ENCODE measurements around the gene GNPTAB. TPM values are rescaled to one million over a fixed set of nuclear protein-coding genes. Genes with fewer than 3 reads are reported as not detected.
A peak's percentile ranks its signal among the peaks of the same experiment; 100 is the strongest.

The GNPTAB gene
- total RNA-seq, 2 experiments from 2014 or later = 38.9 to 66.5 TPM

DNA sequence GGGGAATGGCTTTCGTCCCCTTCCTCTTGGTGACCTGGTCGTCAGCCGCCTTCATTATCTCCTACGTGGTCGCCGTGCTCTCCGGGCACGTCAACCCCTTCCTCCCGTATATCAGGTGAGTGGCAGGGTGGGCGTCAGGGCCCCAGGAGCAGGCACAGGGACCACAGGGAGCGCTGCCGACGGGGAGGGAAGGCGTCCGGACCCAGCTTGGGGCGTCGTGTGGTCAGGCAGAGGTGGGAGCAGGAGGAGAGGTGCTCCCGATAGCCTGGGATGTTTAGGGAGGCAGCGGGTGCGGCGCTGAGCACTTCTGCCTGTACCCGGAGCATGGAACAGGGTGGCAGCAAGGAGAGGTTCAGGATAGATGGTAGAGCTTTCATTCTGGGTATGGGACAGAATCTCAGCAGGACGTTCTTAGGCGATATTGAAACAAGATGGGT lies 47.1 kb upstream of the GNPTAB start:
- BruUV-seq (replicated peaks) = no TSS peak
- Histone ChIP-seq H2AFZ (ENCODE audit: low read length) (peak overlapping the region; percentile 71), H3K4me1 (ENCODE audit: insufficient read depth, low read length, poor library complexity, severe bottlenecking) (peaks cover 14% of the 10 kb centered on the region), H3K9me3 (ENCODE audit: low read length) (no peaks in the 10 kb centered on the region), H3K79me2 (ENCODE audit: insufficient read depth, low read depth, low read length) (no peaks in the 10 kb centered on the region), H4K20me1 (ENCODE audit: insufficient read depth, low read length) (no peaks in the 10 kb centered on the region), H3K4me3 (ENCODE audit: low read depth, low read length, poor library complexity, severe bottlenecking) (peak overlapping the region; percentile 69), H3K36me3 (ENCODE audit: insufficient read depth, low read length) (no peaks in the 10 kb centered on the region), H3K4me2 (ENCODE audit: low read length) (peak overlapping the region; percentile 71), H3K9me2 (ENCODE audit: insufficient read depth, low read length) (no peaks in the 10 kb centered on the region), H3K27ac (ENCODE audit: low read depth, low read length, poor library complexity, severe bottlenecking) (no peak overlapping the region)
- ChIA-PET POLR2A (no interaction called here), CTCF (ENCODE audit: unreplicated experiment) (no interaction called here)
- intact Hi-C loops (cut with micrococcal nuclease; ENCODE audit: unreplicated experiment) = no loop called here
- TF ChIP-seq, protein P1, sequence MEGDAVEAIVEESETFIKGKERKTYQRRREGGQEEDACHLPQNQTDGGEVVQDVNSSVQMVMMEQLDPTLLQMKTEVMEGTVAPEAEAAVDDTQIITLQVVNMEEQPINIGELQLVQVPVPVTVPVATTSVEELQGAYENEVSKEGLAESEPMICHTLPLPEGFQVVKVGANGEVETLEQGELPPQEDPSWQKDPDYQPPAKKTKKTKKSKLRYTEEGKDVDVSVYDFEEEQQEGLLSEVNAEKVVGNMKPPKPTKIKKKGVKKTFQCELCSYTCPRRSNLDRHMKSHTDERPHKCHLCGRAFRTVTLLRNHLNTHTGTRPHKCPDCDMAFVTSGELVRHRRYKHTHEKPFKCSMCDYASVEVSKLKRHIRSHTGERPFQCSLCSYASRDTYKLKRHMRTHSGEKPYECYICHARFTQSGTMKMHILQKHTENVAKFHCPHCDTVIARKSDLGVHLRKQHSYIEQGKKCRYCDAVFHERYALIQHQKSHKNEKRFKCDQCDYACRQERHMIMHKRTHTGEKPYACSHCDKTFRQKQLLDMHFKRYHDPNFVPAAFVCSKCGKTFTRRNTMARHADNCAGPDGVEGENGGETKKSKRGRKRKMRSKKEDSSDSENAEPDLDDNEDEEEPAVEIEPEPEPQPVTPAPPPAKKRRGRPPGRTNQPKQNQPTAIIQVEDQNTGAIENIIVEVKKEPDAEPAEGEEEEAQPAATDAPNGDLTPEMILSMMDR (conservative IDR thresholded peaks at IDR 0.05; ENCODE audit: low read length) = no peak
- TF ChIP-seq EZH2phosphoT487 (IDR thresholded peaks at IDR 0.05; ENCODE audit: borderline replicate concordance, low read depth, low read length) = no peak
- no peak for DNase-seq (ENCODE audit: low spot score)

DNA sequence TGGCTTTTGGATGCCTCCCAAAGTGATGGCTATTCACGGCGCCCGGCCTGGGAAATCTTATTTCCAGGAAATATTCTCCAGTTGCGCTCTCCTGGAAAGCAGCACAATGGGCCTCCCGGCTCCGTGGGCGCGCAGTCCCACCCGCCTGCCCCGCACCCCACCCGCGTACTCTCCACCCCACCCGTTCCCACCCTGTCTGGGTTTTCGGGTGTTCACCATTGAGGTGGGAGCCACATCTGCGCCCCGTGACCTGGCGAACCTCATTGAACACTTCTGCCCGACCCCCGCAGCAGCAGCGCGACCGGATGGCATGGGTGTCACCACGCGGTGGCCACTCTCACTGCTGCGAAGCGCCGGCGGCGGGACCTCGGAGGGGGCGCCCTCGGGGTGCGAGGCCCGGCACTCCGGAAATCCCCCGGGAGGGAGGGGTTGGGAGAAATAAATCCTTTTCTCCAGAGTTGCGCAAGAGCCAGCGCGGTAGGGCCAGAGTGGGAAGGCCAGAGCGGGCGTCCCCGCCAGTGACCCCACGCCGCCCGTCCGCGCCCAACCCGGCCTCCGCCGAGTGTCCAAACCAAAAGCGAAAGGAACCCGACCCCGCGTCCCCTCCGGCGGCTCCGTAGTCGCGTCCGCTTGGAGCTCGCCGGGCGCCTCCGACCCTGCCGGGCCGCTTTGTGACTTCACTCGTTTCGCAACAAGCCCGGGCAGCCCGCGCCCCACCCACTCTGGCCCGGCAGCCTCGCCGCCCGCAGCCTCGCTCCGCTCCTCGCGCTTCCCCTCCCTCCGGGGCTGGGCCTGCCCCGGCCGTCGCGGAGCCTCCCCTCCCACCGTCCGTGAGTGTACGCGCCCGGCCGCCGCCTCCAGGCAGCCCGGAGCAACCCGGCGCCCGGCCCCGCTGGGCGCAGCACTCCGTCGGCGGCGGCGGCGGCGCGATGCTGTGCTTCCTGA lies 46.4 kb upstream of the GNPTAB start, which contains the start of gene DRAM1:
DRAM1 (plus strand) TSS at position 720 of the 945 bp plus-strand sequence; CDS start at position 930, 210 bp downstream.
- peak within 1 kb of the TSS; percentile 71 for H3K4me2 ChIP-seq (ENCODE audit: low read length)
- no peaks in the 10 kb centered on the region for H3K79me2 ChIP-seq (ENCODE audit: insufficient read depth, low read depth, low read length)
- H4K20me1 ChIP-seq (ENCODE audit: insufficient read depth, low read length) = no peaks in the 10 kb centered on the region
- no peak within 1 kb of the TSS for H3K27ac ChIP-seq (ENCODE audit: low read depth, low read length, poor library complexity, severe bottlenecking)
- TF ChIP-seq, protein P1 (conservative IDR thresholded peaks at IDR 0.05; ENCODE audit: low read length) = no peak
- no peak for TF ChIP-seq EZH2phosphoT487 (IDR thresholded peaks at IDR 0.05; ENCODE audit: borderline replicate concordance, low read depth, low read length)
- H3K9me3 ChIP-seq (ENCODE audit: low read length) = no peaks in the 10 kb centered on the region
- no TSS peak for BruUV-seq (replicated peaks)
- peak; percentile 34 for DNase-seq (ENCODE audit: low spot score)
- no peaks in the 10 kb centered on the region for H3K9me2 ChIP-seq (ENCODE audit: insufficient read depth, low read length)
- POLR2A ChIA-PET = no interaction called here
- intact Hi-C loops (cut with micrococcal nuclease; ENCODE audit: unreplicated experiment) = no loop called here
- peaks cover 14% of the 10 kb centered on the region for H3K4me1 ChIP-seq (ENCODE audit: insufficient read depth, low read length, poor library complexity, severe bottlenecking)
- peak within 1 kb of the TSS; percentile 71 for H2AFZ ChIP-seq (ENCODE audit: low read length)
- peak within 1 kb of the TSS; percentile 69 for H3K4me3 ChIP-seq (ENCODE audit: low read depth, low read length, poor library complexity, severe bottlenecking)
- no peaks in the 10 kb centered on the region for H3K36me3 ChIP-seq (ENCODE audit: insufficient read depth, low read length)
- CTCF ChIA-PET (ENCODE audit: unreplicated experiment) = no interaction called here
